ENCODE data around the gene LAG3. TPM values are rescaled to one million over a fixed set of nuclear protein-coding genes. Genes with fewer than 3 reads are reported as not detected.
"Not testable (repeated sequence)": the region's sequence is repeated elsewhere in the genome, so short reads cannot be mapped to it uniquely, and the experiment has no call there.

Gene LAG3
- total and polyA plus RNA-seq, 10 of the 15 experiments (the other 5 are each of a cell fraction or from before 2014, with no cell fraction given), result 0.52 to 4.2 (median 1.0) TPM; not detected in 1

GRCh38 chr12:6742834-6743233 is 29.5 kb upstream of the LAG3 start (continued):
- TF ChIP-seq USF1 (IDR thresholded peaks at IDR 0.05; ENCODE audit: borderline replicate concordance, extremely low read length, insufficient read depth, low read depth, low read length), result no peak
- no peak for TF ChIP-seq TAF1 (IDR thresholded peaks at IDR 0.05; ENCODE audit: borderline replicate concordance, low read depth, low read length)
- no peak for TF ChIP-seq POLR2AphosphoS2 (IDR thresholded peaks at IDR 0.05; ENCODE audit: low read depth, low read length)
- TF ChIP-seq NRF1 (conservative IDR thresholded peaks at IDR 0.05; ENCODE audit: low read depth, low read length), result no peak
- TF ChIP-seq USF2 (IDR thresholded peaks at IDR 0.05; ENCODE audit: borderline replicate concordance, low read depth, low read length), result no peak
- TF ChIP-seq SUZ12 (IDR thresholded peaks at IDR 0.05; ENCODE audit: unreplicated experiment), result no peak
- no peak for TF ChIP-seq EZH2 (IDR thresholded peaks at IDR 0.05; ENCODE audit: borderline replicate concordance, control insufficient read depth, low read depth, low read length)
- TF ChIP-seq ZBTB11 (CRISPR knock-in tag; IDR thresholded peaks at IDR 0.05), result no peak

GRCh38 chr12:6743300-6743699 is 29.0 kb upstream of the LAG3 start:
- WGBS (ENCODE audit: insufficient coverage, insufficient replicate concordance, low lambda C conversion rate, missing lambda C conversion rate), result 46% methylated on average over 7 of the region's 7 CpGs
- ATAC-seq; H3K4me3 ChIP-seq; H3K9me3 ChIP-seq (replicated peaks; ENCODE audit: control insufficient read depth, insufficient read depth, low read length); H2AFZ ChIP-seq (ENCODE audit: control insufficient read depth, low read depth, low read length); H3K36me3 ChIP-seq (ENCODE audit: control insufficient read depth in 2 of 2, insufficient read depth in 2 of 2, low read length in 1 of 2); FAIRE-seq; DNase-seq (ENCODE audit: low read depth, low spot score); intact Hi-C loops (cut with micrococcal nuclease; ENCODE audit: unreplicated experiment); H3K79me2 ChIP-seq (ENCODE audit: control insufficient read depth, insufficient read depth, low read length); in situ Hi-C loops (cut with MboI); BruUV-seq (replicated peaks); RAD21 ChIA-PET (ENCODE audit: unreplicated experiment); H3K4me2 ChIP-seq (ENCODE audit: control insufficient read depth, insufficient read depth); H4K20me1 ChIP-seq (ENCODE audit: control insufficient read depth, insufficient read depth); SMC1A ChIA-PET (ENCODE audit: uncharacterized antibody, unreplicated experiment); H3K9ac ChIP-seq (ENCODE audit: control insufficient read depth, insufficient read depth, low read length); H3K27ac ChIP-seq (ENCODE audit: control insufficient read depth, insufficient read depth); H3K27me3 ChIP-seq (replicated peaks in 1 of 2; ENCODE audit: control insufficient read depth in 2 of 2, insufficient read depth in 2 of 2, low read length in 1 of 2); CTCF ChIA-PET: not testable (repeated sequence)
- POLR2A ChIA-PET, result interaction anchor here (0.6 kb wide), 1 partner anchor 320 kb away, joined by 3 read pairs; no protein-coding TSS in a partner anchor
- H3K4me1 ChIP-seq (ENCODE audit: control insufficient read depth, insufficient read depth, low read length), result peaks cover 13% of the 10 kb centered on the region

Data from GM12878 (cell line).